HG02798 (cell line): ENCODE measurements around the gene NEURL4.

Source experiments
- ATAC-seq: cut with Tn5 transposase; IDR thresholded peaks from one replicate; pipeline ENCODE4 v1.9.1; 2021; ENCODE audit warnings: mild to moderate bottlenecking; ENCODE audit not compliant: unreplicated experiment, poor library complexity

The NEURL4 gene

GRCh38 chr17:7281953-7282751 is 47.0 kb downstream of the NEURL4 start:
- ATAC-seq: no peak

- ATAC-seq: peak; percentile 74
Measured at GRCh38 chr17:7281074-7281952, 47.8 kb downstream of the NEURL4 start, which contains the start of gene SLC2A4. SLC2A4 (plus strand) TSS chr17:7281718; CDS start chr17:7281935, 217 bp downstream.

- ATAC-seq: peak; percentile 61
Measured at GRCh38 chr17:7280519-7281073, 48.5 kb downstream of the NEURL4 start.

GRCh38 chr17:7279448-7279847 is 49.7 kb downstream of the NEURL4 start:
- no peak for ATAC-seq

GRCh38 chr17:7266784-7267183 is 62.4 kb downstream of the NEURL4 start:
- no peak for ATAC-seq
